ENCODE measurements around the gene SFXN4.
A peak's percentile ranks its signal among the peaks of the same experiment; 100 is the strongest.
"Not testable (repeated sequence)": the region's sequence is repeated elsewhere in the genome, so short reads cannot be mapped to it uniquely, and the experiment has no call there.

SFXN4 gene

DNA sequence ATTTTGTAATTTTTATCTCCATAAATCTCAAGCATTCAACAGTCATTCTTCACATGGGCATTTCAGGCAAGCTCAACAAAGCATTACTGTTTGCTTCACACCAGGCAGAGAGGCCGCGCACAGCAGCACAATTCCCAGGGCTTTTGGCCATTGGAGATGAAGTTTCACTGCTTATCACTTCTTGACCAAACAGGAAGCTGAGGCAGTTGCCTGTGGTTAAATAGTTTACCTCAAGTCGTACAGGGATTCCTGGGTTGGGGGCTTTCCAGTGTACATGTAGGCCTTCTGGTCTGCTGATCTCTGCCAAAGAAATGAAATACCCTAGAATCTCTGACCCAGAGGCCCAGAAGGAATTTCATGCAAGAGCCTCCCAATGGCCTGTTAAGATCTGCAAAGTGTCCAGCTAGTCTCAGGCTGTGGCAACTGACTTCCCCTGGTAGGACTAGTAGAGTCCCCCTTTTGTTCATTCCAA, 24.3 kb upstream of the SFXN4 start:
- DNase-seq = no peak

DNA sequence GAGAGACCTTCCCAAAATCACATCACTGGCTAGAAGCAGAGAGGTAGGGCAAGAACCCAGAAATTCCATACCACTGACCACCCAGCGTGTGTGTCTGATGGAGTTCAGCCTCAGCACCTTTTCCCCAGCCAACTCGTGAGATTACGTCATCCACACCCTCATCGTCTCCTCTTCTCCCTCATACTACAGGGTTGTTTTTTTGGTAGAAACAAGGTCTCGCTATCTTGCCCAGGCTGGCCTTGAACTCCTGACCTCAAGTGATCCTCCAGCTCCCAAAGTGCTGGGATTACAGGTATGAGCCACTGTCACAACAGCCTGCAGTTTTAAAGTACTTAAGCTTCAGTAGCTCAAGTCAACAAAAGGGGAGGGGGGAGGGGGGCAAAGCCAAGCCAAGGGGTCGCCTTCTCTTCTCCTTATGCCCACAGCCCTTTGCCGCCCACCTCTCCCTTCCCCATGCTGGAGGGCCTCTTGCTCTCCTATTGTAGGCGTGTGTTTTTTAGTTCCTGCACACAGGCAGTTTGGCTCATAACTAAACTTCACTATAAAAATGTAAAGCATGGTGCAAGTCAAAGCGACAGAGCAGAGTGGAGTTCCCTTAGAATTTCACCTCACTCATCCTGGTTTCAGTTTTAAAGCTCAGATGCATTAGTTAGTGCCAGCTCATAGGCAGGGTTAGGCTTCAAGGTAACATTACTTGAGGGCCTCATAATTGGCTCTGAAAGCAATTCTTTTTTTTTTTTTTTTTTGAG, 18.3 kb upstream of the SFXN4 start:
- DNase-seq = no peak

DNA sequence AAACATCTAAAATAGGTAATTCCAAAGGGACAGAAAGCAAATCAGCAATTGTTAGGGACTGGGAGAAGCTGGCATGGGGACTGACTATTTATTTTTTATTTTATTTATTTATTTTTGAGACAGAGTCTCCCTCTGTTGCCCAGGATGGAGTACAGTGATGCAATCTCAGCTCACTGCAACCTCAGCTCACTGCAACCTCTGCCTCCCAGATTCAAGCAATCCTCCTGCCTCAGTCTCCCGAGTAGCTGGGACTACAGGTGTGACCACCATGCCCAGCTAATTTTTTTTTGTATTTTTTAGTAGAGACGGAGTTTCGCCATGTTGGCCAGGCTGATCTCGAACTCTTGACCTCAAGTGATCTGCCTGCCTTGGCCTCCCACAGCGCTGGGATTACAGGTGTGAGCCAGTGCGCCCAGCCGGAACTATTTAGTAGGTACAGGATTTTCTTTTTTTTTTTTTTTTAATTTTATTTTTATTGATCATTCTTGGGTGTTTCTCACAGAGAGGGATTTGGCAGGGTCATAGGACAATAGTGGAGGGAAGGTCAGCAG, 15.4 kb upstream of the SFXN4 start:
- DNase-seq = not testable (repeated sequence)

DNA sequence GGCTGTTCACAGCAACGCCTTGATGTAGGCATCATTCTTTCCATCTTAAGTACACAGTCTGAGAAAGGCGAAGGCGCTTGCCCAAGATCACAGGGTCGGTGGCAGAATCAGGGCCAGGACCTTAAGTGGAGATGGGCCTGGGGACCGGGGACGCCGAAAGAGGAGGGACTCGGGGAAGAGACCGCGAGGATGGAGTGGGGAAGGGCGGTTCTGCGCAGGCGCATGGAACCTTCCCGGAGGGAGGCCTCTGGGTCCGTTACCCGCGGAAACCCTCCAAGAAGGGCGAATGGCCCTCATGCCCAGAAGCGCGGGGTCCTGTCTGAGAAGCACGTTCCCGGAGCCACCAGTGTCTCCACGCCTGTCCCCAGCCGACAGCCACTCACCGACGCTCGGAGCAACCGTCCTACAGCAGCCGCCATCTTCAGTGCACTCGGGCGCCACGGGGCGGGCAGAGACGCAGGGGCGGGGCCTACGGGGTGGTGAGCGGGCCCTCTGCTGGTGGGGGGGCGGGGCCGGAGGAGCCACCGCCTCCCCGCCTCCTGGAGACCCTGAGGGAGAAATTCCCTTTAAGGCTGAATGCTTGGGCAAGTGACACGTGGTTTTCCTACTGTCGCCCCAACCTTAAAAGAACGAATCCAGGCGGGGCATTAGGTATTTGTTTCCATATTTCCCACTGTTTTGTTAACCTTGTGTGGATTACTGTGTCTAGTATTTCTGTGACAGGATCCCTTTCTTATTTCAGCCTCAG, 13.0 kb upstream of the SFXN4 start, which contains the start of gene PRDX3:
TSS of gene PRDX3 (minus strand) at position 441 of the 748 bp plus-strand sequence. CDS start at position 419, 22 bp downstream.
- peak; percentile 93 for DNase-seq

DNA sequence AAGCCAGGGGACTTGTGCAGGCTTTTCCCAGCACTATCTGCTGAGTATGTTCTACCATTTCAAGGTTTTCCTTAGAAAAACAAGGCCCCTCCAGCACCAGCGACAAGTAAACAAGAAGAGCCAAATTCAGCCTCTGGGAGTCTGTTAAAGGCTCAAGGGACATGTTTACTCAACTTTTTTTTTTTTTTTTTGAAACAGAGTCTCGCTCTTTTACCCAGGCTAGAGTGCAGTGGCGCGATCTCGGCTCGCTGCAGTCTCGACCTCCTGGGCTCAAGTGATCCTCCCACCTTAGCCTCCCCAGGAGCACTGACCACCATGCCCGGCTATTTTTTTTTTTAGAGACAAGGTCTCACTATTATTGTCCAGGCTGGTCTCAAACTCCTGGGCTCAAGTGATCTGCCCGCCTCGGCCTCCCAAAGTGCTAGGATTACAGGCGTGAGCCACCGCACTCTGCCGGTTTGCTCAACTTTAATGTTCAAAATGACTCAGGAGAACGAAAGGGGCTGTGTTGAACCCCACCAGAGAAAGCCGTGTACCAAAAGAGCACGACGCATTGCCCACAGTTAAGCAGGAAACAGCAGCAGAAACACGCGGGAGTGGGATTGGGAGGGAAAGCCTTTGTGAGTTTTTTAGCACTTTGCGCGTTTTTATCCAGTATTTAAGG, 12.3 kb upstream of the SFXN4 start:
- DNase-seq = peak; percentile 27

DNA sequence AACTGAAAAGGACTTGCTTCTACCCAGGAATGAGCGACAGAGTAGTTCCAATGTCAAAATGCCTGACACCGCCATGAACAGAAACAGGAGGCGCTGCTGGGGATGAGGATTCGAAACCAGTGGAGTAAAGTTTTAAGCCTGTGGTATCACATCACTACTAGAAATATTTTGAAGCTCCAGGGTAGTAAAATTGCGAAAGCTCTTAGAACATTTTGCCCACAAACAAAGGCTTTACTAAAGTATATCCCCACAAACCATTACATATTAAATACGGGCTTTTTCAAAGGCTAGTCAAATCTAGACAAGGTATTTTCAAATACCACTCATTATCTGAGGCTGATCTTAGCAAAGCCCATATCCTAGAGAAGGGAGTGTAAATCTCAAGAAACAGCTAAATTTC, 10.7 kb upstream of the SFXN4 start:
- DNase-seq = no peak

DNA sequence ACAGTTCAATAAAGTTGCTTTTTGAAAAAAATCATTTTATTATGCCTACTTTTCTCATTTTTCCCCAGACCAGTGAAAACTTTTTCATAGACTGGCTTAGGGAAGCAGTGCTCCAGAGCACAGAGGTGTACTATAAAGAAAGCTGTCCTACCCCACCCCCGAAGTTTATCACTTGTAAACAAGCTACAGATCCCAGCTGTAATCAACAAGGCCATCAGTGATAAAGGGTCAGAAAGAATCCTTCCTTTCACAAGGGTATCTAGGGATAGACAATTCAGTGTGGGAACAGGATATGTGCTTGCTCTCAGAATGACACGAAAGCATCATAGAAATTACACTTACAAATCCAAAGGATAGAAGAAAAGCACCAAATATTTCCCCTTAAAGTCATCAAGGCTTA, 8.6 kb upstream of the SFXN4 start:
- no peak for DNase-seq

DNA sequence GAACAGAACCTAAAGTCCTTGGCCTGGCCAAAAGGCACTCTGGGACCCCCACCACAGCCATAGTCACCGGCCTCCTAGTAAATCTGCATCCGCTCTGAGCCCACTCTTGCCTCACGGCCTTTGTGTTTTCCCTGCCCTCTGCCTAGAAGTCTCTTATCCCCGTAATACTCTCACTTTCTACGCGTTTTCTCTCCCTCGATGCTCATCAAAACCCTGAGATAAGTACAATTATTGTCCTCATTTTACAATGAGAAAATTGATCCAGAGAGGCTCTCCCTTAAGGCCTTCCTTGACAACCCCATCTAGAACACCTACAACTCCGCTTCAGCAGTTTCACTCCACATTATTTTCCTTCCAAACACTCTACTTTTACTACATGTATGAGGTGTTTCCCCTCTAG, 1.5 kb upstream of the SFXN4 start:
- no peak for DNase-seq

DNA sequence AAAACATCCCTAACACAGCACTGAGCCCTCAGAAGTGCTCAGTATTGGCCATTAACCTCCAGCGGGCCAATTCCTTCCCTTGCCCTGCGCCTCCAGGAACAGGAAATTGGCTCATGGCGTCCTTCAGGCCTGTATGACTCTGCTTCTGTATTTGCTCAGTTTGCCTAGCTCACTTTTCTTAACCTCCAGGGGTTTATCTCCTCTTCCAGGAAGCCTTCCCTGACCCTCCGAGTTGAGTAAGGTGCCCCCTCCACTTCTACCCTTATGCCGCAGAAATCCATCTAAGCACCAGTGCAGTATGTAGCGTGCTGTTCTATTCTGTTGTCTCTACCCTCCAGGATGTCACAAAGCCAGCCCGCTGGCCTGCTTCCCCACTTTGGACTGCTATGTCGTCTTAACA, 1.1 kb upstream of the SFXN4 start:
- DNase-seq = no peak

DNA sequence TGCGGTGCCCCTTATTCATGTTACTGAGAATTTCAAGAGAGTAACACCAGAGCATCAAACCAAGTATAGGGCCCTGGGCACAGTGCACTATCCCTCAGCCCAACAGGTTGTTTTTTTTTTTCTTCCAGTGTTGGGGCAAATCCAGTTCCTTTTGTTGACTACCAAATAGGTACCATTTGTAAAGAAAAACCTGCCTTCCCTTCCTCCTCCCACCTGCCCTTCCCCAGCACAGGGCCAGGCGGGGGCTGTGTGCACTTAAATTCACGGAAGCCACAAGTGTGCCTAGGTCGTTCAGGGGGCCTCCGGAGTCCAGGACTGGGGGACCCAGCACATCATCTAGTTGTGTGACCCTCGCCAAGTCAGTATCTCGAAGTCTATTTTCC, 595 bp upstream of the SFXN4 start:
- DNase-seq = no peak

DNA sequence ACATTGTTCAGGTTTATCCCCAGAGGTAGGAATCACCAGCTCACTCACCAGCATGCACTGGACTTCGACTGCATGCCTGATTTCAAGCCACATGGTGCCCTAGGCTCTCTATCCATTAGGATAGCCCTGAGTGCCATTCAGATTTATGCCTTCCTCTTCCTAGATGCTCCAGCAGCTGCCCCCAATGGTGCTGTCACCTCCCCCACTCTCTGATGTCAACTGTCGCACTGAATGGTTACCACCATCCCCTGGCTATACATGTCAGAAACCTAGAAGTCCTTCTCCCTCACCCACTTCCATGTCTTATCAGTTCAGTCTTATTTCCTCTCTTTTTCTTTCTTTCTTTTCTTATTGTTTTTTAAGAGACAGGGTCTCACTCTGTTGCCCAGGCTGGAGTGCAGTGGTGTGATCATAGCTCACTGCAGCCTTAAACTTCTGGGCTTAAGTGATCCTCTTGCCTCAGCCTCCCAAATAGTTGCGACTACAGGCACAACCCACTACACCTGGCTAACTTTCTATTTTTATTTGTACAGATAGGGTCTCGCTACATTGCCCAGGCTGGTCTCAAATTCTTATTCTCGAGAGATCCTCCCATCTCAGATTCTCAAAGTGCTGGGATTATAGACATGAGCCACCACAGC, 2.9 kb downstream of the SFXN4 start:
- no peak for DNase-seq

DNA sequence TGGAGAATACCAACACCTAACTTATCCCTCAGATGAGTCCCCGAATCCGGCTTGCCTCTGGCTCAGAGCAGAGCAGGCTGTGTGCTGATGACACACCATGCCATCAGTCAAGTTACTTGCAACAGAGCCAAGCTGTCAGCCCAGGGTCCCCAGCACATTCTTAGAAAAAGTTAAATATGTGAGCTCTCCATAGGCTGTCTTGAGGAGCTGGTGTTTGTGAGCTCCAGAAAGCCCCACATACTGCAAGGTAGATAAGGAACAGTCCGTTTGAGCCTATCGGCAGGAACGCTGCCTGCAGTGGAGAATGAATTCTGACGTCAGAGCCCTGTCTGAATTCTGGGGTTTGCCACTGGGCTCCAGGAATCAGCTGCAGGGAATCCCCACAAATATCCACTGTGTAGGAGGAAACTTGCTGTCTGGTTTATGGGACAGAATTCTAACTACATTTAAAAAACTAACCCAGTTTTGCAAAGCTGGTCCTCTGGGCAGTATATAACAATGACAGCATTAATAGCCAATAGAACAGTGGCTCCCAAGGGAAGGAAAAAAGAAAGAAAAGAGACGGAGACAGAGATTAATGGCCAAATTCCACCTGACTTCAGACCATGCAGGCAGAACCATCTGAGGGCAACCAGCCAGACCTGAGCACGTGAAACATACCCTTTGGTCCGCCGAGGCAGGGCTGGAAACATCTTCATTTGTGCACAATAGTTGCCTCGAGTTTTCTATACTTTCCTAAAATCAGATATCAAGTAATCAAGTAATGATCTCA, 3.6 kb downstream of the SFXN4 start:
- DNase-seq = no peak

DNA sequence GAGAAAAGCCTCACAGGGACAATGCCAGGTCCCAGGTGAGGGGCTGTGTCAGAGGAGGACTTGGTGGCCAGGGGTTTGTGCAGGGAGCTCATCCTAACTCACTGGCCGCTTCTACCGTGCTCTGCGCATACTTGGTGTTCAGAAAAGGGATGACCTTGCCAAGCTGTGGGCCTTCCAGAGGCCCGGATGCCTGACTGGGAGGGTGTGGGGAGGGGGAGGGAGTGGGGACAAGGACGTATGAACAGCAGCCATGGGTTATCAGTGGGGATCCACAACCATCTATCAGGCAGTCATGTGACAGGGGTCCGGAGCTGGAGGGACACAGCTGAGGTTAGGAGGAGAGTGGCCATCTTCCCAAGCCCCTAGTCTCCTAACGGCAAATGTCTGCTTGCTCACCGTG, 6.2 kb downstream of the SFXN4 start:
- no peak for DNase-seq

DNA sequence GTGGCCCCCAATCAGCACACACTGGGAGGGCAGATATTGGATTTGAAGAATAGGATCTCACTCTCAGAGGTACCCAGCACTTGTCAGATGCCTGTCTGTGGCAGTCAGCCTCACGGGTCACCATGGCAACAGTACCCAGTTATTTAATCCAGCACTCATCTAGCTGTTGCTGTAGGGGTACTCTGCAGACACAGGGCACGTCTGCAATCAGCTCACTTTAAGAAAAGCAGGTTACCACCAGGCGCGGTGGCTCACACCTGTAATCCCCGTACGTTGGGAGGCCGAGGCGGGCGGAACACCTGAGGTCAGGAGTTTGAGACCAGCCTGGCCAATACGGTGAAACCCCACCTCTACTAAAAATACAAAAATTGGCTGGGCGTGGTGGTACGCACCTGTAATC, 11.9 kb downstream of the SFXN4 start:
- DNase-seq = no peak

DNA sequence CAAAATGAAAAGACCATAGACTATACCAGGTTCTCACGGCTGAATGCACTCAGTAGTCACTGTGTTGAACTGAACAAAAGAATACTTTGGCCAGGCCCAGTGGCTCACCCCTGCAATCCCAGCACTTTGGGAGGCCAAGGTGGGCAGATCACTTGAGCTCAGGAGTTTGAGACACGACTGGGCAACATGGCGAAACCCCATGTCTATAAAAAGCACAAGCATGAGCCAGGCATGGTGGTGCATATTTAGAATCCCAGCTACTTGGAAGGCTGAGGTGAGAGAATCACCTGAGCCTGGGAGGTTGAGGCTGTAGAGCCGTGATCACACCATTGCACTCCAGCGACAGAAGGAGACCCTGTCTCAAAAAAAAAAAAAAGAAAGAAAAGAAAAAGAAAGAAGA, 12.5 kb downstream of the SFXN4 start:
- no peak for DNase-seq

DNA sequence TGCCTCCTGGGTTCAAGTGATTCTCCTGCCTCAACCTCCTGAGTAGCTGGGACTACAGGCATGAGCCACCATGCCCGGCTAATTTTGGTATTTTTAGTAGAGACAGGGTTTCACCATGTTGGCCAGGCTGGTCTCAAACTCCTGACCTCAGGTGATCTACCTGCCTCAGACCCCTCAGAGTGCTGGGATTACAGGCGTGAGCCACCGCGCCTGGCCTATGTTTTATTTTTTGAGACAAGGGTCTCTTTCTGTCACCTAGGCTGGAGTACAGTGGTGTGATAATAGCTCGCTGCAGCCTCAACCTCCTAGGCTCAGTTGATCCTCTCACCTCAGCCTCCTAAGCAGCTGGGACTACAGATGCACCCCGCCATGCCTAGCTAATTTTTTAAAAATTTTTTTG, 13.9 kb downstream of the SFXN4 start:
- DNase-seq = not testable (repeated sequence)

DNA sequence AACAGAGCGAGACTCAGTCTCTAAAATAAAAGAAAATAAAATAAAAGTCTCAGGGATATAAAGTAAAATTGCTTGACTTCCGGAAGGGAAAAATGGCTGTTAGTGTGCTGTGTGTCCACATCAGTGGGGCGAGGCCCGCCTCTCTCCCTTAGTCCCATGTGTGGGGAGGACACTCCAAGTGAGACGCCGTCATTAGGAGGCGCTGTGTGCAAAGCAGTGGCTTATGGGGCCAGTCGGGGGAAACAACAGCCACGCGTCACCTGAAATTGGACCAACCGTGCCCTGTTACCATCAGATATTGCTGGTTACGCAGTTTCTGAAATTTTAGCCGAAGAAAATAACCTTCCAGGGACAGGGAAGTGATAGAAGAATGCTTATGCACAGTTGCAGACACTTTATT, 15.8 kb downstream of the SFXN4 start:
- DNase-seq = no peak

DNA sequence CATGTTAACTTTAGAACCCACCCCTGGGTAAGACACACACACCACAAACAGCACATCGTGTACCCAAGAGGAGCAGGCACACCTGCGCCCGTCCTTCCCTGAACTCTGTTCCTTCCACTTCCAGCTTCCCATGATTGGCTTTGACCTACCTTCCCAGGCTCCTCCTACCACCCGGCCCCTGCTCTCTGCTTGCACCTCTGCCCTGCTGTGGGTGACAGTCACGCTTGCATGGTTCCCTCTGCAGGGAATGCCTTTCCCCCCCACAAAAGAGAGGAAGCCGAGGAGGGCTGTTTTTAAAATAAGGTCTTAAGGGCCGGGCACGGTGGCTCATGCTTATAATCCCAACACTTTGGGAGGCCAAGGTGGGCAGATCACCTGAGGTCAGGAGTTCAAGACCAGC, 16.4 kb downstream of the SFXN4 start:
- no peak for DNase-seq

DNA sequence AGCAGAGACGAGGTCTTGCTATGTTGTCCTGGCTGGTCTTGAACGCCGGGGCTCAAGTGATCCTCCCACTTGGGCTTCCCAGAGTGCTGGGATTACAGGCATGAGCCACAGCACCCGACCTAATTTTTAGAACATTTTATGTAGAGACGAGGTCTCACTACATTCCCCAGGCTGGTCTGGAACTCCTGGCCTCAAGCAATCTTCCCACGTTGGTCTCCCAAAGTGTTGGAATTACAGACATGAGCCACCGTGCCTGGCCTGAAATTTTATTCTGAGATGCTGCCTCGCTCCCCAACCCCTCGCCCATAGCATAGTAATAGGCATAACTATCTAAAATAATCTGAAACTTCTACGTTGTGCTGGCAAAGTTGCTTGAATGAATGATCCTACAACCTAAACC, 21.9 kb downstream of the SFXN4 start:
- no peak for DNase-seq

DNA sequence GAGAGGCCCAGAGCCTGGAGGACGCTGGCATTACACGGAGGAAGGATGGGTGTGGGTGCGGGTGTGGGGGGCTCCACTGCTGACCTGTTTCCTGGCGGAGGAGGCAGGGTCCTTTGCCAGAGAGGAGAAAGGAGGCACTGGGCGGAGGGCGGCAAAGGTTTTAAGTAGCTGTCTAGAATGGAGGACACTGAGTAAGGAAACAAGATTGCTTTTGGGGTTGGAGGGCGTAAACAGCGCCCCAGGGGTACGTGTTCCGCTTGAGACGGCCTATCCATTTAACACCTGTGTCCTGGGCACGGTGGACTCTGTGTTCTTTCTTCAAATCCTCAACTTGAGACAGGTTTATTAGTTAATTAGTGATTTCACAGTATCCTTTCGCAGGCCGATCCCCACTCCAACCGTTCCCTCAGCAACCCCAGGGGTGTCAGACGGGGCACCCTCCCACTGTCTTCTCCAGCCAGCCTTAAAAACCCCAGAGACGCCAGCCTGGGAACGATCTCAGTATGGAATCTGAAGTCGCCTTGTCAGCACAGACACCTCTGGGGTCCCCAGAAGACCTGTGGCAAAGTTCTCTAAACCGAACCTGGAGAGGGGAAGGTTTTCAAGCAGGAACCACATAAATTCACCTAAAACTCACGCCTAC, 24.8 kb downstream of the SFXN4 start:
- no peak for DNase-seq

DNA sequence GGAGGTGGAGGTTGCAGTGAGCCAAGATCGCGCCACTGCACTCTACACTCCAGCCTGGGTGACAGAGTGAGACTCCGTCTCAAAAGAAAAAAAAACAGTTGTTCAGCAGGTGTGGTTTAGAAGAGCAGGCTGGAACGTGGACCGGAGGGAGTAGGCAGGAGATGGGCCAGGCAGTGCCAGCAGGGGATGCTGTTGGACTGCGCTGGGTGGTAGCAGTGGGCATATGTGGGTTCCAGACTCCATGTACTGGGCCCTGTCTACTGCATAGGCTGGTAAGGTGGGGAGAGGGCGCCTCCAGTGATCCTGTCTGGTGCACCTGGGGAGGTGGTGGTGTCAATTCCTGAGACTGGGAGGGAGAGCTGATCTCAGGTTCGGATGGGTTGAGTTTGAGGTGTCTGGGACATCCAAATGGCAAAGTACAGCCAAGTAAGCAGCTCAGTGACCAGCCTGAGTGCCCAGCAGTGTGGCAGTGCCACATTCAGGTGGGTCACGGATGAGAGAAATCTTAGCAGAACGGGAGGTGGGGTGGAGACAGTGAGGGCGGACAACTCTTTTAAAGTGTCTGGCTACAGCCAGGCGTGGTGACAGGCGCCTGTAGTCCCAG, 25.9 kb downstream of the SFXN4 start:
- DNase-seq = peak; percentile 20
